ENCODE measurements around the gene TMPRSS6.

DNA sequence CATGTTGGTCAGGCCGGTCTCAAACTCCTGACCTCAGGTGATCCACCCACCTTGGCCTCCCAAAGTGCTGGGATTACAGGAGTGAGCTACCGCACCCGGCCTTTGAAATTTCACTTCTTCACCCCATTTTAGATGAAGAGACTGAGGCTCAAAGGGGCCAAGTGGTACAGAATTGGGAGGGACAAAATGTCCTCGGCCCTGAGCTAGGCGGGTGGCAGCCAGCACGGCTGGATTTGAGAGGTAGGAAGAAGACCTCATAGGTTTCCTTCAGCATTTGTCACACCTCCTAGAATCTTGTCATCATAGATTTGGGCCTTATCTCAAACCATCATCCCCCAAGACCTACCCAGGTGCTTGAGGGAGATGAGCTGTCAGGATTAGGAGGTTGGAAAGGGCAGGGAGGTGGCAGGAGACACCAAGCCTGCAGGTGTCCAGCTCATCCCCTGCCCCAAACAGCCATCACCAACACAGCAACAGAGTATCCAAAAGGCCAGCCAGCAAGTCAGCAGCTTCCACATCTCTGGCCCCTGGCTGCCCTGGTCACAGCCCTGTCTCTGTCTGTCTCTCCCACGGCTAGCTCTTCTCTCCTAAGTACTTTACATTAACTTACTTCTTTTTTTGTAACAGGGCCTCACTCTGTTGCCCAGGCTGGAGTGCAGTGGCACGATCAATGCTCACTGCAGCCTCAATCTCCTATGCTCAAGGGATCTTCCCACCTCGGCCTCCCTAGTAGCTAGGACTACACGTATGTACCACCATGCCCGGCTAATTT lies 11.2 kb upstream of the TMPRSS6 start:
- TF ChIP-seq TAF1 (IDR thresholded peaks at IDR 0.05; ENCODE audit: borderline replicate concordance, insufficient read depth, low read length): no peak
- TF ChIP-seq POLR2AphosphoS5 (IDR thresholded peaks at IDR 0.05; ENCODE audit: low read depth, low read length): no peak
- no peak for TF ChIP-seq SIN3A (IDR thresholded peaks at IDR 0.05; ENCODE audit: borderline replicate concordance, insufficient read depth, low read length)
